SK-N-SH treated with all-trans-retinoic acid at 6 μM for 48 hours (cell line): ENCODE measurements around the gene MSRB1.

Experiments
- ATAC-seq: fragments of 200-7000 bp; cut with Tn5 transposase; 3 replicates; pipeline ENCODE4 v1.9.1; 2020; ENCODE audit warnings: mild to moderate bottlenecking, moderate library complexity
- ARNTL ChIP-seq: fragments of 450-650 bp; formaldehyde crosslinking; IDR thresholded peaks from 2 replicates; pipeline ENCODE4 v1.5.0; 2020; ENCODE audit warnings: low read depth, mild to moderate bottlenecking, moderate library complexity, borderline replicate concordance
- BACH2 ChIP-seq: fragments of 250-450 bp; sonication (Bioruptor Pico); IDR thresholded peaks from 2 replicates; pipeline ENCODE4 v1.9.0; 2021; ENCODE audit warnings: mild to moderate bottlenecking, borderline replicate concordance
- CREB5 ChIP-seq: fragments of 250-450 bp; sonication (Bioruptor Pico); IDR thresholded peaks from 2 replicates; pipeline ENCODE4 v1.5.1; 2020; ENCODE audit warnings: low read depth, mild to moderate bottlenecking, moderate library complexity
- CSDC2 ChIP-seq: fragments of 250-450 bp; sonication (Bioruptor Pico); IDR thresholded peaks from 2 replicates; pipeline ENCODE4 v1.5.0; 2020; ENCODE audit warnings: mild to moderate bottlenecking, moderate library complexity
- CSRNP3 ChIP-seq: fragments of 250-450 bp; sonication (Bioruptor Pico); IDR thresholded peaks from 2 replicates; pipeline ENCODE4 v1.5.1; 2021; ENCODE audit warnings: mild to moderate bottlenecking, moderate library complexity
- ESRRG ChIP-seq: fragments of 250-450 bp; sonication (Bioruptor Pico); IDR thresholded peaks from 2 replicates; pipeline ENCODE4 v1.6.1; 2021; ENCODE audit warnings: mild to moderate bottlenecking
- GLIS3 ChIP-seq: fragments of 250-450 bp; sonication (Bioruptor Pico); IDR thresholded peaks from 2 replicates; pipeline ENCODE4 v1.5.0; 2020; ENCODE audit warnings: mild to moderate bottlenecking, moderate library complexity
- ISL1 ChIP-seq: fragments of 250-450 bp; sonication (Bioruptor Pico); IDR thresholded peaks from 2 replicates; pipeline ENCODE4 v2.1.2; 2022; ENCODE audit warnings: mild to moderate bottlenecking, moderate library complexity
- PATZ1 ChIP-seq: fragments of 250-450 bp; sonication (Bioruptor Pico); IDR thresholded peaks from 2 replicates; pipeline ENCODE4 v1.8.0; 2020; ENCODE audit warnings: mild to moderate bottlenecking, moderate library complexity, borderline replicate concordance
- POU6F1 ChIP-seq: fragments of 250-450 bp; sonication (Bioruptor Pico); IDR thresholded peaks from 2 replicates; pipeline ENCODE4 v1.8.0; 2021; ENCODE audit warnings: low read depth, mild to moderate bottlenecking, moderate library complexity, borderline replicate concordance
- PPARA ChIP-seq: fragments of 250-450 bp; sonication (Bioruptor Pico); IDR thresholded peaks from 2 replicates; pipeline ENCODE4 v1.5.0; 2020; ENCODE audit warnings: mild to moderate bottlenecking, borderline replicate concordance
- RARB ChIP-seq: fragments of 250-450 bp; sonication (Bioruptor Pico); IDR thresholded peaks from 2 replicates; pipeline ENCODE4 v1.8.0; 2021; ENCODE audit warnings: mild to moderate bottlenecking, moderate library complexity
- SNAI2 ChIP-seq: fragments of 250-450 bp; sonication (Bioruptor Pico); IDR thresholded peaks from 2 replicates; pipeline ENCODE4 v1.5.0; 2020; ENCODE audit warnings: mild to moderate bottlenecking, moderate library complexity
- TOX ChIP-seq: fragments of 250-450 bp; sonication (Bioruptor Pico); IDR thresholded peaks from 2 replicates; pipeline ENCODE4 v1.8.0; 2021; ENCODE audit warnings: mild to moderate bottlenecking, moderate library complexity, borderline replicate concordance
- TSHZ2 ChIP-seq: fragments of 250-450 bp; sonication (Bioruptor Pico); IDR thresholded peaks from 2 replicates; pipeline ENCODE4 v1.5.0; 2020; ENCODE audit warnings: mild to moderate bottlenecking, moderate library complexity
- ZC3H10 ChIP-seq: fragments of 250-450 bp; sonication (Bioruptor Pico); IDR thresholded peaks from 2 replicates; pipeline ENCODE4 v1.5.1; 2021; ENCODE audit warnings: mild to moderate bottlenecking, moderate library complexity
- ZFP3 ChIP-seq: fragments of 250-450 bp; sonication (Bioruptor Pico); IDR thresholded peaks from 2 replicates; pipeline ENCODE4 v1.5.0; 2020; ENCODE audit warnings: mild to moderate bottlenecking, moderate library complexity
- ZFP30 ChIP-seq: fragments of 450-650 bp; formaldehyde crosslinking; IDR thresholded peaks from 2 replicates; pipeline ENCODE4 v1.5.0; 2022; ENCODE audit warnings: mild to moderate bottlenecking, moderate library complexity
- ZNF565 ChIP-seq: fragments of 450-650 bp; formaldehyde crosslinking; conservative IDR thresholded peaks from 2 replicates; pipeline ENCODE4 v1.5.0; 2020; ENCODE audit warnings: low read depth, mild to moderate bottlenecking, moderate library complexity
- ZNF70 ChIP-seq: fragments of 450-650 bp; formaldehyde crosslinking; IDR thresholded peaks from 2 replicates; pipeline ENCODE4 v1.5.0; 2020; ENCODE audit warnings: mild to moderate bottlenecking, moderate library complexity
- ZNF8 ChIP-seq: fragments of 450-650 bp; formaldehyde crosslinking; IDR thresholded peaks from 2 replicates; pipeline ENCODE4 v1.5.0; 2020; ENCODE audit warnings: mild to moderate bottlenecking, moderate library complexity

MSRB1 gene

GRCh38 chr16:1982013-1982433 is 39.0 kb upstream of the MSRB1 start:
- ATAC-seq: no peak
- no peak for TF ChIP-seq ZNF565
- TF ChIP-seq TOX: no peak

GRCh38 chr16:1981398-1981836 is 38.4 kb upstream of the MSRB1 start, which contains the start of gene NOXO1:
Gene NOXO1 (minus strand): TSS chr16:1981469. CDS start chr16:1981179, 290 bp downstream.
- no peak for ATAC-seq
- TF ChIP-seq PPARA (CRISPR knock-in tag): no peak
- no peak for TF ChIP-seq ZFP30 (CRISPR knock-in tag)
- no peak for TF ChIP-seq SNAI2 (CRISPR knock-in tag)
- no peak for TF ChIP-seq RARB (CRISPR knock-in tag)
- TF ChIP-seq ZFP3 (CRISPR knock-in tag): no peak
- TF ChIP-seq BACH2 (CRISPR knock-in tag): no peak
- no peak for TF ChIP-seq PATZ1 (CRISPR knock-in tag)
- no peak for TF ChIP-seq TSHZ2 (CRISPR knock-in tag)
- no peak for TF ChIP-seq ARNTL (CRISPR knock-in tag)
- TF ChIP-seq ZC3H10: no peak
- no peak for TF ChIP-seq ZNF8 (CRISPR knock-in tag)
- no peak for TF ChIP-seq CSRNP3 (CRISPR knock-in tag)
- TF ChIP-seq CSDC2 (CRISPR knock-in tag): no peak
- no peak for TF ChIP-seq ESRRG
- TF ChIP-seq ZNF70: no peak
- TF ChIP-seq POU6F1: no peak
- TF ChIP-seq ZNF565: no peak
- TF ChIP-seq, all 23 proteins: peak for 0

- ATAC-seq: no peak
- TF ChIP-seq ZFP3 (CRISPR knock-in tag) (no peak), ZNF70 (no peak), GLIS3 (CRISPR knock-in tag) (no peak), ZFP30 (CRISPR knock-in tag) (no peak), CREB5 (no peak), ISL1 (no peak), SNAI2 (CRISPR knock-in tag) (no peak), ARNTL (CRISPR knock-in tag) (no peak), ZC3H10 (no peak), POU6F1 (no peak)
Observed at GRCh38 chr16:1980770-1981087, 37.7 kb upstream of the MSRB1 start.
